Right atrium auricular region (tissue), 2 donors: Measurements from ENCODE around the gene KCTD11. TPM values are rescaled to one million over a fixed set of nuclear protein-coding genes. Genes with fewer than 3 reads are reported as not detected.

Experiments
- DNase-seq: peaks from one replicate; pipeline ENCODE4 v3.0.0-alpha.2; 2019; ENCODE audit warnings: low spot score
- H3K27ac ChIP-seq, 2 donors: fragments of 200-600 bp; sonication (generic); 1 replicate in 1 of 2; 2 replicates in 1 of 2; pipeline ENCODE4 v1.5.1; 2016 to 2019
- H3K27me3 ChIP-seq, 2 donors: fragments of 200-600 bp; sonication (generic); one replicate each; pipeline versions ENCODE4 v1.5.1 to v1.6.0; 2017 to 2019
- H3K36me3 ChIP-seq: fragments of 200-600 bp; sonication (generic); one replicate; pipeline ENCODE4 v1.5.1; 2016
- H3K4me1 ChIP-seq, 2 donors: fragments of 200-600 bp; sonication (generic); one replicate each; pipeline versions ENCODE4 v1.5.1 to v1.6.0; 2017 to 2019
- H3K4me3 ChIP-seq, 2 donors: fragments of 200-600 bp; sonication (generic); 1 replicate in 1 of 2; 2 replicates in 1 of 2; pipeline ENCODE4 v1.5.1; 2017 to 2019; ENCODE audit warnings: mild to moderate bottlenecking in 1 of 2, moderate library complexity in 1 of 2
- H3K9me3 ChIP-seq, 2 donors: fragments of 200-600 bp; sonication (generic); one replicate each; pipeline ENCODE4 v1.5.1; 2019
- total RNA-seq, 2 donors: library from RNA; depleted of rRNA; stranded (reverse); fragments of >200 nt; gene quantifications; one replicate each; pipeline ENCODE4 v1.1.0, GENCODE V29; 2016
- TF ChIP-seq, protein P1 (sequence below), 2 donors: fragments of 200-600 bp; sonication (generic); IDR thresholded peaks; one replicate each; pipeline ENCODE4 v1.5.1; 2019; ENCODE audit warnings: antibody characterized with exemption in 2 of 2

Gene KCTD11
- total RNA-seq, 2 donors from 2014 or later: 4.2 to 6.9 TPM

GRCh38 chr17:7398612-7399011, 46.6 kb downstream of the KCTD11 start:
- Histone ChIP-seq H3K9me3 (no peaks in the 10 kb centered on the region), H3K4me3 (no peak overlapping the region), H3K27ac (no peak overlapping the region), H3K4me1 (peaks cover 0 to 25% of the 10 kb centered on the region in 2 donors), H3K36me3 (no peaks in the 10 kb centered on the region), H3K27me3 (no peaks in the 10 kb centered on the region)
- TF ChIP-seq, protein P1, sequence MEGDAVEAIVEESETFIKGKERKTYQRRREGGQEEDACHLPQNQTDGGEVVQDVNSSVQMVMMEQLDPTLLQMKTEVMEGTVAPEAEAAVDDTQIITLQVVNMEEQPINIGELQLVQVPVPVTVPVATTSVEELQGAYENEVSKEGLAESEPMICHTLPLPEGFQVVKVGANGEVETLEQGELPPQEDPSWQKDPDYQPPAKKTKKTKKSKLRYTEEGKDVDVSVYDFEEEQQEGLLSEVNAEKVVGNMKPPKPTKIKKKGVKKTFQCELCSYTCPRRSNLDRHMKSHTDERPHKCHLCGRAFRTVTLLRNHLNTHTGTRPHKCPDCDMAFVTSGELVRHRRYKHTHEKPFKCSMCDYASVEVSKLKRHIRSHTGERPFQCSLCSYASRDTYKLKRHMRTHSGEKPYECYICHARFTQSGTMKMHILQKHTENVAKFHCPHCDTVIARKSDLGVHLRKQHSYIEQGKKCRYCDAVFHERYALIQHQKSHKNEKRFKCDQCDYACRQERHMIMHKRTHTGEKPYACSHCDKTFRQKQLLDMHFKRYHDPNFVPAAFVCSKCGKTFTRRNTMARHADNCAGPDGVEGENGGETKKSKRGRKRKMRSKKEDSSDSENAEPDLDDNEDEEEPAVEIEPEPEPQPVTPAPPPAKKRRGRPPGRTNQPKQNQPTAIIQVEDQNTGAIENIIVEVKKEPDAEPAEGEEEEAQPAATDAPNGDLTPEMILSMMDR (IDR thresholded peaks at IDR 0.05): no peak
- DNase-seq: no peak

DNA sequence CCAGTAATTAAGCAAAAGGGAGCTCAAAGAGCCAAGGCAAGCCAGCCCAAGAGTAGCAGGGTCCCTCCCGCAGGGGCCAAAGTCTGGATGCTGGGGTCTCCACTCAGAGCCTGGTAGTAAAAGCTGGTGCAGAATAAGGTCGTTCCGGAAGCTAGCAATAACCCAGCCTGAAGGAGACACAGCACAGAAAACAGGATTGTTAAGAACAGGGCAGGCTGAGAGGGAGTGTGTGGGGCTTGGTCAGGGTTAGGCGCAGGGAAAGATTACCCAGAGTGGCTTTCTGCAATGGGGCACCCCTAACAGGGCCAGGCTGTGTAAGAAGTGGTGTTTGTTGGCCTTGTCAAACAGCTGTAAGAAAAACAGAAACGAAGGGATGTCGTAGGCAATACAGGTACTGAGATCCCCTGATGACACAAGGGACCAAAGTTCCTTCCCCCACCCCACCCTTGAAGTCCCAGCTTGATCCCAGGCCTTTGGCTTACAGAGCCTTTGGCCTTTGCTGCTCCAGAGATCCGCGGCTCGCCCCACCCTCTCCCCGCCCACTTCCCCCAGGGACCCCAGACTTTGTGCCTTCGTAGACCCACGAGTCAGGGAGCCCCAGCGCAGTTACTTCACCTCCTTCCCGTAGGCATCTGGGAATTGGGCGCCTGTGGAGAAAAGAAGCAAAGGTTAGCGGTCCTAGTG, 51.2 kb downstream of the KCTD11 start:
- Histone ChIP-seq H3K36me3 (no peaks in the 10 kb centered on the region), H3K4me1 (peaks cover 0 to 27% of the 10 kb centered on the region in 2 donors), H3K27me3 (no peaks in the 10 kb centered on the region), H3K4me3 (peak overlapping the region; percentile 59 to 76), H3K27ac (peak overlapping the region; percentile 91 to 94), H3K9me3 (no peaks in the 10 kb centered on the region)
- peak; percentile 78 for DNase-seq
- TF ChIP-seq, protein P1 (IDR thresholded peaks at IDR 0.05): no peak

DNA sequence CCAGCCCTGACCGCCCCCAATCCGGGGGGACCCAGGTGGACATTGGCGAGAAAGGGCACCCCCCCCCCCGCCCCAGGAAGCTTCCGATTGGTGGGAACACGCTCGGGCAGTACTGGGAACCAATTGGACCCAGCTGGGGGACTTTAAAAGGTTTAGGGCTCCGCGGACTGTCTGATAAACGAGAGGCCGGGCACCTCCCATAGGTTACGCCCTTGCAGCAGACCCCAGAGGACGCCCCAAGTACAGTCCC, 51.7 kb downstream of the KCTD11 start:
- H3K4me3 ChIP-seq: peak overlapping the region; percentile 59 to 76
- peak overlapping the region; percentile 91 to 94 for H3K27ac ChIP-seq
- TF ChIP-seq, protein P1 (IDR thresholded peaks at IDR 0.05): no peak
- H3K36me3 ChIP-seq: no peaks in the 10 kb centered on the region
- peaks cover 0 to 27% of the 10 kb centered on the region in 2 donors for H3K4me1 ChIP-seq
- no peaks in the 10 kb centered on the region for H3K27me3 ChIP-seq
- DNase-seq: no peak
- H3K9me3 ChIP-seq: no peaks in the 10 kb centered on the region

DNA sequence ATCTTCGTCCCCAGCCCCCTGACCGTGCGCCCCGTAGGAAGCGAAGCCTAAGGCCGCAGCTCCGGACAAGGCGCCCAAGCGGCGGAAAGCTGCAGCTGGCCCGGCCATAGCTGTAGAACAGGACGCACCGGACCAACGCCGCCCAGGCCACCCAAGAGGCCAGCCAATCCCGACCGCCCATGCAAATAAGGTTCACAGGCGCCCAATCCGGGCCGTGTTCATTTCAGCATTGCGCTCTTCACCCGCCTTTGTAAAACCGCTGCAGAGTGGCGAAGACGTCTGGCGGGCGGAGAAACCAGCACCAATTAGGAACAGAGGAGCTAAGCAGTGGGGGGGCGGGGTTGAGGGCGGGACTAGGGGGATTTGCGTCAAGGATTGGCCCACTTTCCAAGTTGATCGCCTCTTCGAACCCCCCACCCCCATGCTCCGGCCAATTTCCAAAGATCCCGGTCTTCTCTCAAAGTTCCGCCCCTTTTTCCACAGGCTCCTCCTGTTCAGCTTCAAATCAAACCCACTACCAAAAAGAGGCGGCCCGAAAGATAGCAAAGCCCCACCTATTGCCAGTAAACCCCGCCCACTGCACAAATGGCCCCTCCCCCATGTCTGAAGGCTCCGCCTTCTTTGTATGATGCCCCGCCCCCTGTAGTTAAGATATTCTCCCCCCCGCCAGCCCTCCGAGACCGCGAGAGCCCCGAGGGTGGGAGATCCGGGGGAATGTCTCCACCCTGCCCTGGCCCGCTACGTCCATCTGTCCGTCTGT, 52.2 kb downstream of the KCTD11 start, which contains the start of gene TMEM256:
Gene TMEM256, minus strand, starts transcription at position 121 of the 760 bp plus-strand sequence. Its CDS starts 13 bp downstream, at position 108.
- H3K27me3 ChIP-seq: no peaks in the 10 kb centered on the region
- peaks cover 0 to 27% of the 10 kb centered on the region in 2 donors for H3K4me1 ChIP-seq
- no peaks in the 10 kb centered on the region for H3K36me3 ChIP-seq
- DNase-seq: peak; percentile 100
- H3K4me3 ChIP-seq: peak within 1 kb of the TSS; percentile 74 to 76
- TF ChIP-seq, protein P1 (IDR thresholded peaks at IDR 0.05): no peak
- peak within 1 kb of the TSS; percentile 91 to 94 for H3K27ac ChIP-seq
- H3K9me3 ChIP-seq: no peaks in the 10 kb centered on the region

Other genes starting within 250 kb of the KCTD11 start
- gene ASGR2, start 237.3 kb upstream of the KCTD11 start, total RNA-seq: under 1 TPM in 1 of 2 donors, not detected in 1; 0.33 TPM
- gene ASGR1, start 172.8 kb upstream of the KCTD11 start, total RNA-seq: 1 to 10 TPM in 1 of 2 donors, not detected in 1; 1.6 TPM
- 10 to 100 TPM; 15.1 to 33.4 TPM for gene DLG4, start 132.3 kb upstream of the KCTD11 start, total RNA-seq
- 100 to 1,000 TPM; 695 to 758 TPM for gene ACADVL, start 132.2 kb upstream of the KCTD11 start, total RNA-seq
- 10 to 100 TPM; 18.1 to 19.9 TPM for gene DVL2, start 117.6 kb upstream of the KCTD11 start, total RNA-seq
- gene PHF23, start 112.7 kb upstream of the KCTD11 start, total RNA-seq: 10 to 100 TPM in 1 of 2 donors, 1 to 10 TPM in 1; 10.0 to 22.4 TPM
- gene GABARAP, start 109.7 kb upstream of the KCTD11 start, total RNA-seq: 100 to 1,000 TPM; 226 to 469 TPM
- gene CTDNEP1, start 100.4 kb upstream of the KCTD11 start, total RNA-seq: 10 to 100 TPM; 55.0 to 77.2 TPM
- gene ELP5, start 99.9 kb upstream of the KCTD11 start, total RNA-seq: 10 to 100 TPM; 28.1 to 70.7 TPM
- gene CLDN7, start 89.7 kb upstream of the KCTD11 start, total RNA-seq: 1 to 10 TPM in 1 of 2 donors, not detected in 1; 2.3 TPM
- gene SLC2A4, start 70.4 kb upstream of the KCTD11 start, total RNA-seq: 100 to 1,000 TPM in 1 of 2 donors, 10 to 100 TPM in 1; 70.3 to 151 TPM
- gene YBX2, start 57.5 kb upstream of the KCTD11 start, total RNA-seq: 1 to 10 TPM; 2.9 to 3.0 TPM
- gene EIF5A, start 44.5 kb upstream of the KCTD11 start, total RNA-seq: 100 to 1,000 TPM; 131 to 164 TPM
- 10 to 100 TPM; 80.4 to 97.0 TPM for gene GPS2, start 36.8 kb upstream of the KCTD11 start, total RNA-seq
- gene NEURL4, start 22.8 kb upstream of the KCTD11 start, total RNA-seq: 10 to 100 TPM in 1 of 2 donors, 1 to 10 TPM in 1; 9.5 to 12.8 TPM
- gene ACAP1, start 15.6 kb upstream of the KCTD11 start, total RNA-seq: 1 to 10 TPM; 5.1 to 6.7 TPM
- gene TMEM95, start 3.0 kb downstream of the KCTD11 start, total RNA-seq: not detected
- 1 to 10 TPM; 4.1 to 4.8 TPM for gene TNK1, start 28.9 kb downstream of the KCTD11 start, total RNA-seq
- 10 to 100 TPM; 17.2 to 21.6 TPM for gene PLSCR3, start 42.4 kb downstream of the KCTD11 start, total RNA-seq
- 10 to 100 TPM; 43.4 to 64.8 TPM for gene TMEM256, start 51.9 kb downstream of the KCTD11 start, total RNA-seq
- 10 to 100 TPM in 1 of 2 donors, 1 to 10 TPM in 1; 6.3 to 12.2 TPM for gene NLGN2, start 55.7 kb downstream of the KCTD11 start, total RNA-seq
- gene SPEM1, start 68.2 kb downstream of the KCTD11 start, total RNA-seq: not detected
- gene SPEM2, start 73.5 kb downstream of the KCTD11 start, total RNA-seq: not detected
- gene SPEM3, start 76.7 kb downstream of the KCTD11 start, total RNA-seq: not detected
- 1 to 10 TPM; 3.7 to 5.6 TPM for gene TMEM102, start 83.3 kb downstream of the KCTD11 start, total RNA-seq
- 10 to 100 TPM; 18.6 to 20.9 TPM for gene FGF11, start 87.3 kb downstream of the KCTD11 start, total RNA-seq
- gene CHRNB1, start 92.9 kb downstream of the KCTD11 start, total RNA-seq: 10 to 100 TPM; 15.8 to 19.0 TPM
- 10 to 100 TPM; 50.5 to 67.3 TPM for gene ZBTB4, start 127.5 kb downstream of the KCTD11 start, total RNA-seq
- not detected for gene SLC35G6, start 129.3 kb downstream of the KCTD11 start, total RNA-seq
- 10 to 100 TPM; 28.4 to 41.2 TPM for gene POLR2A, start 132.2 kb downstream of the KCTD11 start, total RNA-seq
- gene TNFSF12, start 196.9 kb downstream of the KCTD11 start, total RNA-seq: 10 to 100 TPM; 39.6 to 50.2 TPM
- gene TNFSF13, start 206.6 kb downstream of the KCTD11 start, total RNA-seq: 10 to 100 TPM; 11.0 to 16.9 TPM
- gene SENP3, start 209.8 kb downstream of the KCTD11 start, total RNA-seq: 10 to 100 TPM; 45.9 to 56.1 TPM
- 10 to 100 TPM; 16.2 to 54.2 TPM for gene CD68, start 227.5 kb downstream of the KCTD11 start, total RNA-seq
- gene MPDU1, start 231.7 kb downstream of the KCTD11 start, total RNA-seq: 10 to 100 TPM; 55.4 to 81.1 TPM
- 10 to 100 TPM in 1 of 2 donors, 1 to 10 TPM in 1; 5.6 to 11.5 TPM for gene SOX15, start 237.9 kb downstream of the KCTD11 start, total RNA-seq